Mammary epithelial cell (primary cell): ENCODE data around the gene PIK3C3.

Experiments used
- EZH2 ChIP-seq: IDR thresholded peaks from 2 replicates; pipeline ENCODE4 v1.6.1; 2012; ENCODE audit warnings: low read length, inconsistent platforms, borderline replicate concordance
- TF ChIP-seq, protein P1 (sequence below), 2 donors: IDR thresholded peaks in 1 of 2; conservative IDR thresholded peaks in 1 of 2; 2 replicates each; pipeline ENCODE4 v1.5.1; 2011 to 2012; ENCODE audit warnings: inconsistent platforms in 2 of 2, low read length in 2 of 2, mild to moderate bottlenecking in 2 of 2, control low read depth in 1 of 2, low read depth in 1 of 2; ENCODE audit not compliant: insufficient read depth in 1 of 2; ENCODE audit errors: extremely low read depth in 1 of 2

GRCh38 chr18:41999751-42000150 is 44.7 kb downstream of the PIK3C3 start:
- TF ChIP-seq, protein P1, sequence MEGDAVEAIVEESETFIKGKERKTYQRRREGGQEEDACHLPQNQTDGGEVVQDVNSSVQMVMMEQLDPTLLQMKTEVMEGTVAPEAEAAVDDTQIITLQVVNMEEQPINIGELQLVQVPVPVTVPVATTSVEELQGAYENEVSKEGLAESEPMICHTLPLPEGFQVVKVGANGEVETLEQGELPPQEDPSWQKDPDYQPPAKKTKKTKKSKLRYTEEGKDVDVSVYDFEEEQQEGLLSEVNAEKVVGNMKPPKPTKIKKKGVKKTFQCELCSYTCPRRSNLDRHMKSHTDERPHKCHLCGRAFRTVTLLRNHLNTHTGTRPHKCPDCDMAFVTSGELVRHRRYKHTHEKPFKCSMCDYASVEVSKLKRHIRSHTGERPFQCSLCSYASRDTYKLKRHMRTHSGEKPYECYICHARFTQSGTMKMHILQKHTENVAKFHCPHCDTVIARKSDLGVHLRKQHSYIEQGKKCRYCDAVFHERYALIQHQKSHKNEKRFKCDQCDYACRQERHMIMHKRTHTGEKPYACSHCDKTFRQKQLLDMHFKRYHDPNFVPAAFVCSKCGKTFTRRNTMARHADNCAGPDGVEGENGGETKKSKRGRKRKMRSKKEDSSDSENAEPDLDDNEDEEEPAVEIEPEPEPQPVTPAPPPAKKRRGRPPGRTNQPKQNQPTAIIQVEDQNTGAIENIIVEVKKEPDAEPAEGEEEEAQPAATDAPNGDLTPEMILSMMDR (conservative IDR thresholded peaks at IDR 0.05 in 1 of 2, IDR thresholded peaks at IDR 0.05 in 1 of 2; ENCODE audit: extremely low read depth in 1 of 2, insufficient read depth in 1 of 2, low read depth in 1 of 2, low read length in 2 of 2), result no peak
- no peak for TF ChIP-seq EZH2
